AG04450 (cell line): ENCODE results near the gene MTFR2. TPM values are rescaled to one million over a fixed set of nuclear protein-coding genes. Genes with fewer than 3 reads are reported as not detected.

Experiments used
- CTCF ChIA-PET: fragments of 300-600, 350-600 bp; formaldehyde crosslinking; extraction: SDS; loops from one replicate; lab custom pipeline; 2022; ENCODE audit warnings: antibody characterized with exemption, inconsistent platforms; lab: Charles Lee
- POLR2A ChIA-PET: fragments of 350-600 bp; formaldehyde crosslinking; extraction: SDS; loops from one replicate; lab custom pipeline; 2021; ENCODE audit warnings: antibody characterized with exemption, inconsistent platforms; lab: Yijun Ruan, JAX
- DNase-seq: peaks from one replicate; pipeline ENCODE4 v3.0.0-alpha.2; 2011; ENCODE audit warnings: low read depth, low spot score
- H3K27ac ChIP-seq: one replicate; pipeline ENCODE4 v1.5.1; 2012; ENCODE audit warnings: low read depth, low read length, control low read depth
- H3K27me3 ChIP-seq: one replicate; pipeline ENCODE4 v1.6.0; 2012; ENCODE audit warnings: low read length; ENCODE audit not compliant: control insufficient read depth, insufficient read depth
- H3K4me3 ChIP-seq: 2 replicates; pipeline ENCODE4 v1.5.1; 2011; ENCODE audit warnings: mild to moderate bottlenecking, low read depth, low read length, control low read depth
- H3K9me3 ChIP-seq: 2 replicates; pipeline ENCODE4 v1.5.1; 2012; ENCODE audit warnings: low read length; ENCODE audit not compliant: control insufficient read depth, insufficient read depth
- polyA plus RNA-seq: library from polyadenylated mRNA; depleted of rRNA; stranded (reverse); fragments of >200 nt; gene quantifications from 2 replicates; pipeline ENCODE4 v1.2.3, GENCODE V29; 2011
- TF ChIP-seq, protein P1 (sequence below): IDR thresholded peaks from 2 replicates; pipeline ENCODE4 v1.5.1; 2011; ENCODE audit warnings: low read depth, low read length, control low read depth, inconsistent platforms

MTFR2 gene
- polyA plus RNA-seq, 1 experiment: 3.3 TPM

DNA sequence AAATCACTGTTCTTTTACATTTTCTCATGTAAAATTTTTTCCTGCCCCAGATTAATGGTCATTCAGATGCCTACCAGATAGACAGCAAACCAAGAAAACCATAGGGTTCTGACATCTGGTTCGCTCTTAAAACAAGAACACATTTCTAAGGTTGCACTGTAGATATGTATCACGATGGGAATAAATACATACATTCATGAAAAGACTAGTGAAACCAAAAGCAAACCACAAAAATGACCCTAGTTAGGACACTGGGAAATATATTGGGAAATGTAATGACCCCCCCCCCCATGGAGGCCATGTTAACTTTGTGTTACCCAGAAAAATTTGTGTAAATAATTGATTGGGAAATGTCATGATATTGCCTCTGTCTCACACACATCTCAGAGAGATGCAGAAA lies 37.5 kb downstream of the MTFR2 start:
- TF ChIP-seq, protein P1, sequence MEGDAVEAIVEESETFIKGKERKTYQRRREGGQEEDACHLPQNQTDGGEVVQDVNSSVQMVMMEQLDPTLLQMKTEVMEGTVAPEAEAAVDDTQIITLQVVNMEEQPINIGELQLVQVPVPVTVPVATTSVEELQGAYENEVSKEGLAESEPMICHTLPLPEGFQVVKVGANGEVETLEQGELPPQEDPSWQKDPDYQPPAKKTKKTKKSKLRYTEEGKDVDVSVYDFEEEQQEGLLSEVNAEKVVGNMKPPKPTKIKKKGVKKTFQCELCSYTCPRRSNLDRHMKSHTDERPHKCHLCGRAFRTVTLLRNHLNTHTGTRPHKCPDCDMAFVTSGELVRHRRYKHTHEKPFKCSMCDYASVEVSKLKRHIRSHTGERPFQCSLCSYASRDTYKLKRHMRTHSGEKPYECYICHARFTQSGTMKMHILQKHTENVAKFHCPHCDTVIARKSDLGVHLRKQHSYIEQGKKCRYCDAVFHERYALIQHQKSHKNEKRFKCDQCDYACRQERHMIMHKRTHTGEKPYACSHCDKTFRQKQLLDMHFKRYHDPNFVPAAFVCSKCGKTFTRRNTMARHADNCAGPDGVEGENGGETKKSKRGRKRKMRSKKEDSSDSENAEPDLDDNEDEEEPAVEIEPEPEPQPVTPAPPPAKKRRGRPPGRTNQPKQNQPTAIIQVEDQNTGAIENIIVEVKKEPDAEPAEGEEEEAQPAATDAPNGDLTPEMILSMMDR: no peak
- CTCF ChIA-PET: interaction anchor here (2.1 kb wide), 1 partner anchor 14 kb away, joined by 14 read pairs; no protein-coding TSS in a partner anchor
- POLR2A ChIA-PET: no interaction called here
- Histone ChIP-seq H3K4me3 (no peak overlapping the region), H3K9me3 (no peaks in the 10 kb centered on the region), H3K27me3 (no peaks in the 10 kb centered on the region), H3K27ac (no peak overlapping the region)
- no peak for DNase-seq

DNA sequence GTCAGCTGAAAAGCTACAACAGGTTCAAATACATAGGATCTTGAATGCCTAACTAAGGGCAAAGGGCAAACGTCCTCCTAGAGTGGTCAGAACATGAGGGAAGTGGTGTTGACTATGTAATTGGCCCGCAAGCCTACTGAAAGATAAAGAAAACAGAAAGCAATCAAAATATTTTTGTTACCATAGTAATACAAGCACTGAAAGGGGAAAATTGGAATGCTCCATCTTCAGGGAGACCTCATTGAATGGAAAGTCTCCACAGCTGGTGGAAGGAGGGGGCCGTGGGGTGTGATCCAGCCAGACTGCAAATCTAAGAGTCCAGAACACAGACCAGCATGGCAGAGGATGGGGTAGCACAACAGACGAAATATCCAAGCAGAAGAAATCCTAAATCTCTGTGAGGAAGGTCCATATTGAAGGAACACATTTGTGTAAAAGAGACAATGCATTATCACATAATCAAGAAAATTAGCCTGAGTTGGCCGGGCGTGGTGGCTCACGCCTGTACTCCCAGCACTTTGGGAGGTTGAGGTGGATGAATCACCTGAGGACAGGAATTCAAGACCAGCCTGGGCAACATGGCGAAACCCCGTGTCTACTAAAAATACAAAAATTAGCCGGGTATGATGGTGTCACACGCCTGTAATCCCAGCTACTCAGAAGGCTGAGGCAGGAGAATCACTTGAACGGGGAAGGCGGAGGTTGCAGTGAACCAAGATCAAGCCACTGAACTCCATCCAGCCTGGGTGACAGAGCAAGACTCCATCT lies 39.5 kb downstream of the MTFR2 start:
- no peak for DNase-seq
- ChIA-PET CTCF (interaction anchor here (1.6 kb wide), 1 partner anchor 16 kb away, joined by 8 read pairs; no protein-coding TSS in a partner anchor), POLR2A (no interaction called here)
- Histone ChIP-seq H3K27me3 (no peaks in the 10 kb centered on the region), H3K9me3 (no peaks in the 10 kb centered on the region), H3K27ac (no peak overlapping the region), H3K4me3 (no peak overlapping the region)
- TF ChIP-seq, protein P1: no peak

DNA sequence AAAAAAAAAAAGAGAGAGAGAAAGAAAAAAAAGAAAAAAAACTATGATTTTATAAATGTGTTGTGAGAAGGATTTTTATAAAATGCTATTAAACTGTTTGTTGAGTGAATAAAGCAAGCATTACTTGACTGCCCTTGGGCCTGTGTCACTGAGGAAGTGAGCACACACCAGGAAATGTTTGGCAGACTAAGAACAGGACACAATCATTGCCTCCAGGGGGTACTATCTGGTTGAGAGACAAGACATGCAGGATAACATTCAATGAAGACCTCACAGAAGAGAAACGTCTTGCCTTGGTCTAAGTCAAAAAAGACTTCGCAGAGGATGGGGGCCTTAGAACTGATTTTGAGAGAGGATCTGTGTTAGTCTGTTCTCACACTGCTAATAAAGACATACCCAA lies 40.6 kb downstream of the MTFR2 start:
- ChIA-PET CTCF (interaction anchor here (1.0 kb wide), 1 partner anchor 17 kb away, joined by 4 read pairs; no protein-coding TSS in a partner anchor), POLR2A (no interaction called here)
- DNase-seq: no peak
- H3K27me3 ChIP-seq: no peaks in the 10 kb centered on the region
- TF ChIP-seq, protein P1: no peak
- H3K4me3 ChIP-seq: no peak overlapping the region
- no peaks in the 10 kb centered on the region for H3K9me3 ChIP-seq
- H3K27ac ChIP-seq: no peak overlapping the region

DNA sequence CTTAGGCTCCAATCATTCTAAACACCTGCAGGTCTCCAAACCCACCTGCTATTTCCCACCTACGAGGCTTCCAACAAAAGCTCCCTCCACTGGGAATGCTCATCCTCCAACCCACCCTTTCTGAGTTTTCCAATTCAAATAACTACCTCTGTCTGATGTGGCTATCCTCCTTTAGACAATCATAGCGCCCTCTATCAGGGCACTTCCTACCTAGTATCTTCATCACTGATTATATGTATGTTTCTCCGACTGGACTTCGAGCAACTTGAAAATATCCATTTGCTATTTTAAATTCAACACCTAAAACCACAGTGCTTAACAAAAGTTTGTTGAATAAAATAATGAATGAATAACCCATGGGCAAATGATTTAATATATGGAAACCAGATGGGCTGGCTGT lies 41.3 kb downstream of the MTFR2 start:
- Histone ChIP-seq H3K27me3 (no peaks in the 10 kb centered on the region), H3K27ac (no peak overlapping the region), H3K4me3 (no peak overlapping the region), H3K9me3 (no peaks in the 10 kb centered on the region)
- no peak for DNase-seq
- ChIA-PET CTCF (interaction anchor here (1.0 kb wide), 1 partner anchor 18 kb away, joined by 4 read pairs; no protein-coding TSS in a partner anchor), POLR2A (no interaction called here)
- TF ChIP-seq, protein P1: no peak

DNA sequence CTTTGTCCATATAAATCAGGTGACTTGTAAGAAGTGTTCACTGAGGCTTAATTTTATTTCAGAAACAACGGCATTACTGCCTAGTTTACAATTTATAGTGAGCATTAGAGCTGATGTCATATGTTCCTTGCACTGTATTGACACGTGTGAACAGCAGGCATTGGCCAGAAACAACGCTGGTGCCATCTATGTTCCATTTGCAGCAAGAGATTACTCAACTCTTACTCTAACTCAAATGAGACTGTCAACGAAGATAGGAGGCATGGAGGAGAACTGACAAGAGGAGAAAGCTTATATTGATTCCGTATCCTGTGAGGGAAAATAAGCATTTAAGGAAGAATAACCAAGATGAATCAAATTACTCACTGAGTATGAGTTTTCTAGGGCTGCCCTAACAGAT lies 48.4 kb downstream of the MTFR2 start:
- POLR2A ChIA-PET: no interaction called here

More for the DNA sequence above, 48.4 kb downstream of the MTFR2 start:
- no peaks in the 10 kb centered on the region for H3K27me3 ChIP-seq
- no peaks in the 10 kb centered on the region for H3K9me3 ChIP-seq
- H3K4me3 ChIP-seq: no peak overlapping the region
- no peak for DNase-seq
- TF ChIP-seq, protein P1: no peak
- H3K27ac ChIP-seq: no peak overlapping the region
- CTCF ChIA-PET: interaction anchor here (1.8 kb wide), 1 partner anchor 25 kb away, joined by 6 read pairs; no protein-coding TSS in a partner anchor
